ENCODE data around the gene PRKAG2. TPM values are rescaled to one million over a fixed set of nuclear protein-coding genes. Genes with fewer than 3 reads are reported as not detected.
A peak's percentile ranks its signal among the peaks of the same experiment; 100 is the strongest.

PRKAG2 gene
- total and polyA plus RNA-seq, 8 donors: 12.9 to 34.6 (median 18.0) TPM

GRCh38 chr7:151764056-151764920 lies 112.6 kb downstream of the PRKAG2 start:
- Histone ChIP-seq H3K27me3 (no peaks in the 10 kb centered on the region), H3K4me3 (no peak overlapping the region), H3K9me3 (no peaks in the 10 kb centered on the region), H3K4me1 (no peaks in the 10 kb centered on the region), H3K36me3 (no peaks in the 10 kb centered on the region), H3K27ac (no peak overlapping the region)
- DNase-seq (no peak), ATAC-seq (no peak)
- no peak for TF ChIP-seq CTCF (IDR thresholded peaks at IDR 0.05)
- intact Hi-C loops (cut with DNase I): loop anchor here in 1 of 2 donors (10.0 kb wide), 1 partner anchor 389 kb away; no protein-coding TSS in a partner anchor

- intact Hi-C loops (cut with DNase I): loop anchor here in 1 of 2 donors (10.0 kb wide), 1 partner anchor 389 kb away; no protein-coding TSS in a partner anchor
- DNase-seq: no peak
These were observed 113.4 kb downstream of the PRKAG2 start for GRCh38 chr7:151763420-151763984.

GRCh38 chr7:151762583-151763245 lies 114.2 kb downstream of the PRKAG2 start:
- no peaks in the 10 kb centered on the region for H3K36me3 ChIP-seq
- H3K27ac ChIP-seq: no peak overlapping the region
- DNase-seq: peak in 1 of 4 donors; percentile 5

More at GRCh38 chr7:151763420-151763984, 113.4 kb downstream of the PRKAG2 start:
- no peak overlapping the region for H3K4me3 ChIP-seq
- no peaks in the 10 kb centered on the region for H3K4me1 ChIP-seq
- H3K36me3 ChIP-seq: no peaks in the 10 kb centered on the region
- no peak for TF ChIP-seq CTCF (IDR thresholded peaks at IDR 0.05)
- H3K27ac ChIP-seq: no peak overlapping the region
- ATAC-seq: no peak
- no peaks in the 10 kb centered on the region for H3K9me3 ChIP-seq
- no peaks in the 10 kb centered on the region for H3K27me3 ChIP-seq

GRCh38 chr7:151761957-151762356 lies 115.0 kb downstream of the PRKAG2 start:
- Histone ChIP-seq H3K4me3 (no peak overlapping the region), H3K27me3 (no peaks in the 10 kb centered on the region), H3K27ac (no peak overlapping the region), H3K4me1 (no peaks in the 10 kb centered on the region), H3K36me3 (no peaks in the 10 kb centered on the region), H3K9me3 (no peaks in the 10 kb centered on the region)
- intact Hi-C loops (cut with DNase I): loop anchor here in 1 of 2 donors (10.0 kb wide), 1 partner anchor 387 kb away; no protein-coding TSS in a partner anchor
- DNase-seq: no peak
- no peak for TF ChIP-seq CTCF (IDR thresholded peaks at IDR 0.05)
- ATAC-seq: no peak

More at GRCh38 chr7:151762583-151763245, 114.2 kb downstream of the PRKAG2 start:
- no peaks in the 10 kb centered on the region for H3K27me3 ChIP-seq
- intact Hi-C loops (cut with DNase I): loop anchor here in 1 of 2 donors (10.0 kb wide), 1 partner anchor 388 kb away; no protein-coding TSS in a partner anchor
- no peaks in the 10 kb centered on the region for H3K4me1 ChIP-seq
- ATAC-seq: no peak
- no peaks in the 10 kb centered on the region for H3K9me3 ChIP-seq
- H3K4me3 ChIP-seq: no peak overlapping the region
- TF ChIP-seq CTCF (IDR thresholded peaks at IDR 0.05): no peak

All from left lung (tissue), 10 donors.